CD4-positive, CD25-positive, alpha-beta regulatory T cell (primary cell): ENCODE measurements around the gene LRRC8E. TPM values are rescaled to one million over a fixed set of nuclear protein-coding genes. Genes with fewer than 3 reads are reported as not detected.

Experiments used
- ATAC-seq, 2 donors: fragments of 150-1000 bp; cut with Tn5 transposase; one replicate each; pipeline ENCODE4 v1.10.0; 2021; ENCODE audit warnings: low read depth in 2 of 2, moderate number of reproducible peaks in 2 of 2, moderate library complexity in 1 of 2
- DNase-seq, 3 donors: peaks; one replicate each; pipeline versions ENCODE4 v3.0.0 to v3.0.0-alpha.2; 2012 to 2022; ENCODE audit warnings: mixed read lengths in 1 of 3
- H3K27ac ChIP-seq: one replicate; pipeline ENCODE4 v1.7.0; 2013; ENCODE audit warnings: mild to moderate bottlenecking, low read length; ENCODE audit not compliant: insufficient read depth, poor library complexity, severe bottlenecking
- H3K27me3 ChIP-seq: one replicate; pipeline ENCODE4 v1.7.0; 2013; ENCODE audit warnings: low read length; ENCODE audit not compliant: control insufficient read depth, insufficient read depth
- H3K36me3 ChIP-seq: one replicate; pipeline ENCODE4 v1.7.0; 2013; ENCODE audit warnings: mild to moderate bottlenecking, low read length, moderate library complexity; ENCODE audit not compliant: control insufficient read depth, insufficient read depth
- H3K4me1 ChIP-seq: 2 replicates; pipeline ENCODE4 v1.7.0; 2013; ENCODE audit warnings: mild to moderate bottlenecking, low read length; ENCODE audit not compliant: insufficient read depth, control insufficient read depth, poor library complexity, severe bottlenecking
- H3K4me3 ChIP-seq: one replicate; pipeline ENCODE4 v1.7.0; 2013; ENCODE audit warnings: low read depth, mild to moderate bottlenecking, low read length, moderate library complexity
- H3K9me3 ChIP-seq, 2 experiments: 1 replicate in 1 of 2; 2 replicates in 1 of 2; pipeline ENCODE4 v1.7.0; 2013; ENCODE audit warnings: low read length in 2 of 2, mild to moderate bottlenecking in 1 of 2, moderate library complexity in 1 of 2; ENCODE audit not compliant: control insufficient read depth in 2 of 2
- H3K27ac Mint-ChIP-seq, 3 donors: one replicate each; pipeline ENCODE4 v1.8.0; 2020 to 2022; ENCODE audit warnings: mild to moderate bottlenecking in 3 of 3, mixed read lengths in 3 of 3, moderate library complexity in 2 of 3
- H3K27me3 Mint-ChIP-seq: one replicate; pipeline ENCODE4 v1.8.0; 2022; ENCODE audit warnings: mild to moderate bottlenecking, mixed read lengths
- H3K36me3 Mint-ChIP-seq: one replicate; pipeline ENCODE4 v1.8.0; 2020; ENCODE audit warnings: mixed read lengths
- H3K4me1 Mint-ChIP-seq, 4 donors: one replicate each; pipeline ENCODE4 v1.8.0; 2020 to 2022; ENCODE audit warnings: mixed read lengths in 4 of 4, mild to moderate bottlenecking in 1 of 4
- H3K4me3 Mint-ChIP-seq, 4 donors: one replicate each; pipeline ENCODE4 v1.8.0; 2020 to 2022; ENCODE audit warnings: mild to moderate bottlenecking in 4 of 4, mixed read lengths in 4 of 4, moderate library complexity in 3 of 4
- H3K9me3 Mint-ChIP-seq, 7 donors: one replicate each; pipeline ENCODE4 v1.8.0; 2020 to 2022; ENCODE audit warnings: mixed read lengths in 7 of 7, mild to moderate bottlenecking in 3 of 7, moderate library complexity in 2 of 7
- polyA plus RNA-seq, 4 donors: library from polyadenylated mRNA; unstranded; fragments of 300-500 nt; fragmentation: Illumina TruSeq; gene quantifications; one replicate each; pipeline ENCODE4 v1.2.3, GENCODE V29; 2021
- total RNA-seq: library from RNA; stranded (reverse); gene quantifications from one replicate; pipeline ENCODE4 v1.2.3, GENCODE V29; 2022

The LRRC8E gene
- total and polyA plus RNA-seq, 5 donors from 2014 or later, result not detected

- H3K27ac Mint-ChIP-seq, result no peak overlapping the region
Measured at GRCh38 chr19:7918615-7919421, 30.5 kb downstream of the LRRC8E start.

GRCh38 chr19:7919610-7920518, 31.6 kb downstream of the LRRC8E start, which contains the start of gene SNAPC2:
SNAPC2 (plus strand) TSS chr19:7920338; CDS start chr19:7920367, 29 bp downstream.
- H3K27ac Mint-ChIP-seq, result peak within 1 kb of the TSS; percentile 91 to 94 (median 93)
- H3K27me3 Mint-ChIP-seq, result peaks cover 37% of the 10 kb centered on the region
- H3K4me3 Mint-ChIP-seq, result peak within 1 kb of the TSS; percentile 89 to 96 (median 94)
- DNase-seq (peak; percentile 90 to 98 (median 97)), ATAC-seq (peak; percentile 63 to 65)
- H3K9me3 ChIP-seq, result no peaks in the 10 kb centered on the region
- H3K4me1 ChIP-seq, result peaks cover 53% of the 10 kb centered on the region
- peaks cover 4% of the 10 kb centered on the region for H3K36me3 Mint-ChIP-seq
- peak within 1 kb of the TSS; percentile 78 for H3K27ac ChIP-seq
- peaks cover 11% of the 10 kb centered on the region for H3K27me3 ChIP-seq
- H3K4me3 ChIP-seq, result peak within 1 kb of the TSS; percentile 79
- no peaks in the 10 kb centered on the region for H3K36me3 ChIP-seq
- H3K4me1 Mint-ChIP-seq, result peaks cover 0 to 57% (median 20%) of the 10 kb centered on the region in 4 donors
- peaks cover 0 to 2% (median 0%) of the 10 kb centered on the region in 7 donors for H3K9me3 Mint-ChIP-seq

More at GRCh38 chr19:7918615-7919421, 30.5 kb downstream of the LRRC8E start:
- DNase-seq (no peak), ATAC-seq (no peak)
- Histone ChIP-seq H3K9me3 (no peaks in the 10 kb centered on the region), H3K27ac (no peak overlapping the region), H3K4me3 (no peak overlapping the region), H3K36me3 (no peaks in the 10 kb centered on the region), H3K27me3 (peaks cover 11% of the 10 kb centered on the region), H3K4me1 (peaks cover 51% of the 10 kb centered on the region)
- peaks cover 43% of the 10 kb centered on the region for H3K27me3 Mint-ChIP-seq
- H3K4me1 Mint-ChIP-seq, result peaks cover 0 to 56% (median 20%) of the 10 kb centered on the region in 4 donors
- peak overlapping the region in 3 of 4 donors; percentile 89 to 96 (median 96) for H3K4me3 Mint-ChIP-seq
- peaks cover 0 to 2% (median 0%) of the 10 kb centered on the region in 7 donors for H3K9me3 Mint-ChIP-seq
- peaks cover 4% of the 10 kb centered on the region for H3K36me3 Mint-ChIP-seq

GRCh38 chr19:7920519-7921301, 32.4 kb downstream of the LRRC8E start:
- peaks cover 4% of the 10 kb centered on the region for H3K36me3 Mint-ChIP-seq
- H3K4me3 Mint-ChIP-seq, result peak overlapping the region; percentile 89 to 96 (median 94)
- peak overlapping the region; percentile 78 for H3K4me3 ChIP-seq
- H3K27ac Mint-ChIP-seq, result peak overlapping the region; percentile 91 to 94 (median 93)
- H3K9me3 Mint-ChIP-seq, result peaks cover 0 to 2% (median 0%) of the 10 kb centered on the region in 7 donors
- DNase-seq (peak; percentile 96 to 99 (median 97)), ATAC-seq (peak; percentile 66 to 72)
- H3K4me1 ChIP-seq, result peaks cover 59% of the 10 kb centered on the region
- H3K27ac ChIP-seq, result peak overlapping the region; percentile 78
- peaks cover 0 to 54% (median 19%) of the 10 kb centered on the region in 4 donors for H3K4me1 Mint-ChIP-seq
- H3K27me3 ChIP-seq, result peaks cover 7% of the 10 kb centered on the region
- no peaks in the 10 kb centered on the region for H3K9me3 ChIP-seq
- H3K27me3 Mint-ChIP-seq, result peaks cover 29% of the 10 kb centered on the region
- no peaks in the 10 kb centered on the region for H3K36me3 ChIP-seq

- Histone ChIP-seq H3K4me3 (peak overlapping the region; percentile 78), H3K4me1 (peaks cover 56% of the 10 kb centered on the region), H3K27ac (peak overlapping the region; percentile 78), H3K27me3 (peaks cover 5% of the 10 kb centered on the region), H3K36me3 (no peaks in the 10 kb centered on the region), H3K9me3 (no peaks in the 10 kb centered on the region)
- H3K4me3 Mint-ChIP-seq, result peak overlapping the region; percentile 89 to 96 (median 94)
- H3K36me3 Mint-ChIP-seq, result peaks cover 4% of the 10 kb centered on the region
- peaks cover 25% of the 10 kb centered on the region for H3K27me3 Mint-ChIP-seq
- DNase-seq (no peak), ATAC-seq (no peak)
- H3K27ac Mint-ChIP-seq, result peak overlapping the region; percentile 91 to 94 (median 93)
- H3K4me1 Mint-ChIP-seq, result peaks cover 0 to 53% (median 19%) of the 10 kb centered on the region in 4 donors
- H3K9me3 Mint-ChIP-seq, result peaks cover 0 to 2% (median 0%) of the 10 kb centered on the region in 7 donors
Measured at GRCh38 chr19:7921302-7921966, 33.1 kb downstream of the LRRC8E start.

- peaks cover 4% of the 10 kb centered on the region for H3K36me3 Mint-ChIP-seq
- DNase-seq (no peak), ATAC-seq (no peak)
- Histone ChIP-seq H3K36me3 (no peaks in the 10 kb centered on the region), H3K27me3 (peaks cover 5% of the 10 kb centered on the region), H3K27ac (no peak overlapping the region), H3K4me3 (no peak overlapping the region), H3K4me1 (peaks cover 49% of the 10 kb centered on the region), H3K9me3 (no peaks in the 10 kb centered on the region)
- H3K27me3 Mint-ChIP-seq, result peaks cover 20% of the 10 kb centered on the region
- H3K9me3 Mint-ChIP-seq, result peaks cover 0 to 2% (median 0%) of the 10 kb centered on the region in 7 donors
- H3K4me1 Mint-ChIP-seq, result peaks cover 0 to 51% (median 17%) of the 10 kb centered on the region in 4 donors
- peak overlapping the region in 2 of 3 donors; percentile 52 to 59 for H3K27ac Mint-ChIP-seq
- peak overlapping the region in 2 of 4 donors; percentile 60 to 76 for H3K4me3 Mint-ChIP-seq
Measured at GRCh38 chr19:7921967-7922835, 33.9 kb downstream of the LRRC8E start.

GRCh38 chr19:7922836-7923195, 34.5 kb downstream of the LRRC8E start:
- Histone ChIP-seq H3K27ac (no peak overlapping the region), H3K4me1 (peaks cover 42% of the 10 kb centered on the region), H3K27me3 (peaks cover 5% of the 10 kb centered on the region), H3K4me3 (no peak overlapping the region), H3K36me3 (no peaks in the 10 kb centered on the region), H3K9me3 (no peaks in the 10 kb centered on the region)
- peaks cover 4% of the 10 kb centered on the region for H3K36me3 Mint-ChIP-seq
- H3K27me3 Mint-ChIP-seq, result peaks cover 19% of the 10 kb centered on the region
- H3K27ac Mint-ChIP-seq, result no peak overlapping the region
- DNase-seq, result no peak
- peaks cover 0 to 2% (median 0%) of the 10 kb centered on the region in 7 donors for H3K9me3 Mint-ChIP-seq
- H3K4me3 Mint-ChIP-seq, result peak overlapping the region in 1 of 4 donors; percentile 60
- no peak for ATAC-seq
- H3K4me1 Mint-ChIP-seq, result peaks cover 0 to 49% (median 17%) of the 10 kb centered on the region in 4 donors
